ENCODE data around the gene STOML2.

DNA sequence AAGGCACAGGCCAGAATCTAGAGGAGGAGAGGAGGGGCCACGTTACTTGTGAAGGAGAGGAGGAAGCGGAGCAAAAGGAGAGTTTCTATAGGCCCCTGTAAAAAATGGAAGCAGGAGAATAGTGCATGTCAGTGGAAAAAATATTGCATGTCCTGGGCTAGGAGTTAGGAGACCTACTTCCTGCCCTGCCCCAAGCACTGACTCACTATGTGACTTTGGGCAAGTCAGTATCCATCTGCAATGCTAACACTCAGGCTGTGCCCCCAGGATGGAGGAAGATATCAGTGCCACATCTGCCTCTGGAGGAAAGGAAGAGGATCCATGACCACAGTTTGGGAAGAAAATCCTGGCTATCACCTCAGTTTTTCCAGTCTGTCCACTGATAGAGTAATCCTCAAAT, 13.5 kb downstream of the STOML2 start:
- TF ChIP-seq, protein P1, sequence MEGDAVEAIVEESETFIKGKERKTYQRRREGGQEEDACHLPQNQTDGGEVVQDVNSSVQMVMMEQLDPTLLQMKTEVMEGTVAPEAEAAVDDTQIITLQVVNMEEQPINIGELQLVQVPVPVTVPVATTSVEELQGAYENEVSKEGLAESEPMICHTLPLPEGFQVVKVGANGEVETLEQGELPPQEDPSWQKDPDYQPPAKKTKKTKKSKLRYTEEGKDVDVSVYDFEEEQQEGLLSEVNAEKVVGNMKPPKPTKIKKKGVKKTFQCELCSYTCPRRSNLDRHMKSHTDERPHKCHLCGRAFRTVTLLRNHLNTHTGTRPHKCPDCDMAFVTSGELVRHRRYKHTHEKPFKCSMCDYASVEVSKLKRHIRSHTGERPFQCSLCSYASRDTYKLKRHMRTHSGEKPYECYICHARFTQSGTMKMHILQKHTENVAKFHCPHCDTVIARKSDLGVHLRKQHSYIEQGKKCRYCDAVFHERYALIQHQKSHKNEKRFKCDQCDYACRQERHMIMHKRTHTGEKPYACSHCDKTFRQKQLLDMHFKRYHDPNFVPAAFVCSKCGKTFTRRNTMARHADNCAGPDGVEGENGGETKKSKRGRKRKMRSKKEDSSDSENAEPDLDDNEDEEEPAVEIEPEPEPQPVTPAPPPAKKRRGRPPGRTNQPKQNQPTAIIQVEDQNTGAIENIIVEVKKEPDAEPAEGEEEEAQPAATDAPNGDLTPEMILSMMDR (IDR thresholded peaks at IDR 0.05; ENCODE audit: low read length), result no peak
- TF ChIP-seq EZH2 (optimal IDR thresholded peaks at IDR 0.05; ENCODE audit: low read depth, low read length) (no peak), EZH2phosphoT487 (IDR thresholded peaks at IDR 0.05; ENCODE audit: low read length) (no peak)
